Stimulated activated effector memory CD8-positive, alpha-beta T cell treated with anti-CD3 and anti-CD28 coated beads, Interleukin-12 subunit alpha, Interleukin-12 subunit beta, amount 100 ng/mL, for 72 hours (primary cell): ENCODE measurements around the gene USH1C.

Experiments used
- ATAC-seq: fragments of 150-1000 bp; cut with Tn5 transposase; 2 replicates; pipeline ENCODE4 v1.10.0; 2021
- DNase-seq, 2 donors: peaks; one replicate each; pipeline ENCODE4 v3.0.0; 2021 to 2022; ENCODE audit warnings: low spot score in 2 of 2
- H3K27ac Mint-ChIP-seq: one replicate; pipeline ENCODE4 v1.8.0; 2022; ENCODE audit warnings: mild to moderate bottlenecking, mixed read lengths
- H3K36me3 Mint-ChIP-seq: one replicate; pipeline ENCODE4 v1.8.0; 2022; ENCODE audit warnings: mild to moderate bottlenecking, mixed read lengths
- H3K4me1 Mint-ChIP-seq: one replicate; pipeline ENCODE4 v1.8.0; 2022; ENCODE audit warnings: mixed read lengths
- H3K4me3 Mint-ChIP-seq: one replicate; pipeline ENCODE4 v1.8.0; 2022; ENCODE audit warnings: mild to moderate bottlenecking, mixed read lengths
- H3K9me3 Mint-ChIP-seq: one replicate; pipeline ENCODE4 v1.8.0; 2022; ENCODE audit warnings: mixed read lengths

The USH1C gene

GRCh38 chr11:17527628-17527995 is 16.6 kb downstream of the USH1C start:
- no peaks in the 10 kb centered on the region for H3K9me3 Mint-ChIP-seq
- H3K4me1 Mint-ChIP-seq: no peaks in the 10 kb centered on the region
- no peak overlapping the region for H3K27ac Mint-ChIP-seq
- no peaks in the 10 kb centered on the region for H3K36me3 Mint-ChIP-seq
- H3K4me3 Mint-ChIP-seq: no peak overlapping the region
- DNase-seq (no peak), ATAC-seq (no peak)

DNA sequence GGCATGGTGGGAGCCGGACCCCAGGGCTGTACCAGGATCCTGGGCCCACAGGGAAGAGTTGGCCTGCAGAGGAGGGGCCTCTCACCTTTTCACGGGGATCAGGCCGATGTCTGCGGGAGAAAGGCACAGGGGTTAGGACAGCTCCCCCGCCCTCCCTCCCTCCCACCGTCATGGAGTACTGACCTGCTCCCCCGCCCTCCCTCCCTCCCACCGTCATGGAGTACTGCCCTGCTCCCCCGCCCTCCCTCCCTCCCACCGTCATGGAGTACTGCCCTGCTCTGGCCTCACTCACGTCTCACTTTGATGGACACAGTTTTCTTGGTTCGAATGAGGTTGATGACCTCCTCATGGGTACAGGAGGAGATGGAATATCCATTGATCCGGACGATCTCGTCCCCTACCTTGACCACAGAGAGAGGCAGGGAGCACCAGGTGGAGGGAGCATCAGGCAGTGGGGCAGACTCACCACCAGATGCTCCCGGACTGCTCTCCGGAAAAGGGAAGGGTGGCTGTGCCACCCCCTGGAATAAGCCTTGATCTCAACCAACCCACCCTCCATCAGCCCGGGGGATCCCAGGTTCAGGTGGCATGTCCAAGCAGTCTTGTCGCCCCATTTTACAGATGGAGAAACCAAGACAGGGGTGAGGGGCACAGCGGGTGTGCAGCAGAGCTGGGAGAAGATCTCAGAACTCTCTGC is 17.1 kb downstream of the USH1C start:
- DNase-seq (no peak), ATAC-seq (no peak)
- no peaks in the 10 kb centered on the region for H3K4me1 Mint-ChIP-seq
- no peak overlapping the region for H3K27ac Mint-ChIP-seq
- no peaks in the 10 kb centered on the region for H3K36me3 Mint-ChIP-seq
- no peak overlapping the region for H3K4me3 Mint-ChIP-seq
- H3K9me3 Mint-ChIP-seq: no peaks in the 10 kb centered on the region

DNA sequence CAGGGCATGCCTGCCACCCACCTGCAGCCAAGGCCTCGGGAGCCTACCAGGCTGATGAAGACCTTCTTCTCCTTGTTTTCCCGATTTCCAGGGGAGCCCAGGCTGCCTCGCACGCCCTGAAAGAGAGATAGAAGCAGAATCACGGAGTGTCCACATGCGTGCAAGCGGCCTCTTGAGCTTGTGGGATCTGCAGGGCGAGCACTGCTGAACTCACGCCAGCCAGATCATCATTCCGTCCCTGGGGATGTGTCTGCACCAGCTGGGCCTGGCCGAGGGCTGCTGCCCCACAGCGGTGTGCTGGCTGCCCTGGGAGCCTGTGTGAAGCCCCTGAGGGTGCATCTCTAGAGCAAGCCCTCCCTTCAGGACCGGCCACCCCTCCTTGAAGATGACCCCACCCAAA is 17.9 kb downstream of the USH1C start:
- ATAC-seq: no peak
- no peak for DNase-seq
- Mint-ChIP-seq H3K9me3 (no peaks in the 10 kb centered on the region), H3K4me1 (no peaks in the 10 kb centered on the region), H3K36me3 (no peaks in the 10 kb centered on the region), H3K4me3 (no peak overlapping the region), H3K27ac (no peak overlapping the region)

- DNase-seq (no peak), ATAC-seq (no peak)
- Mint-ChIP-seq H3K36me3 (no peaks in the 10 kb centered on the region), H3K9me3 (no peaks in the 10 kb centered on the region), H3K27ac (no peak overlapping the region), H3K4me1 (no peaks in the 10 kb centered on the region), H3K4me3 (no peak overlapping the region)
Measured at GRCh38 chr11:17525570-17525969, 18.6 kb downstream of the USH1C start.

GRCh38 chr11:17524221-17524620 is 20.0 kb downstream of the USH1C start:
- H3K9me3 Mint-ChIP-seq: no peaks in the 10 kb centered on the region
- H3K36me3 Mint-ChIP-seq: no peaks in the 10 kb centered on the region
- no peaks in the 10 kb centered on the region for H3K4me1 Mint-ChIP-seq
- no peak overlapping the region for H3K4me3 Mint-ChIP-seq
- DNase-seq (no peak), ATAC-seq (no peak)
- H3K27ac Mint-ChIP-seq: no peak overlapping the region

- no peak overlapping the region for H3K27ac Mint-ChIP-seq
- H3K36me3 Mint-ChIP-seq: no peaks in the 10 kb centered on the region
- DNase-seq: no peak
- no peak overlapping the region for H3K4me3 Mint-ChIP-seq
- ATAC-seq: no peak
- H3K4me1 Mint-ChIP-seq: no peaks in the 10 kb centered on the region
- H3K9me3 Mint-ChIP-seq: no peaks in the 10 kb centered on the region
Measured at GRCh38 chr11:17522655-17523054, 21.6 kb downstream of the USH1C start.

- Mint-ChIP-seq H3K9me3 (no peaks in the 10 kb centered on the region), H3K27ac (no peak overlapping the region), H3K36me3 (no peaks in the 10 kb centered on the region), H3K4me1 (no peaks in the 10 kb centered on the region), H3K4me3 (no peak overlapping the region)
- ATAC-seq: no peak
- DNase-seq: no peak
Measured at GRCh38 chr11:17521106-17521900, 22.9 kb downstream of the USH1C start.

DNA sequence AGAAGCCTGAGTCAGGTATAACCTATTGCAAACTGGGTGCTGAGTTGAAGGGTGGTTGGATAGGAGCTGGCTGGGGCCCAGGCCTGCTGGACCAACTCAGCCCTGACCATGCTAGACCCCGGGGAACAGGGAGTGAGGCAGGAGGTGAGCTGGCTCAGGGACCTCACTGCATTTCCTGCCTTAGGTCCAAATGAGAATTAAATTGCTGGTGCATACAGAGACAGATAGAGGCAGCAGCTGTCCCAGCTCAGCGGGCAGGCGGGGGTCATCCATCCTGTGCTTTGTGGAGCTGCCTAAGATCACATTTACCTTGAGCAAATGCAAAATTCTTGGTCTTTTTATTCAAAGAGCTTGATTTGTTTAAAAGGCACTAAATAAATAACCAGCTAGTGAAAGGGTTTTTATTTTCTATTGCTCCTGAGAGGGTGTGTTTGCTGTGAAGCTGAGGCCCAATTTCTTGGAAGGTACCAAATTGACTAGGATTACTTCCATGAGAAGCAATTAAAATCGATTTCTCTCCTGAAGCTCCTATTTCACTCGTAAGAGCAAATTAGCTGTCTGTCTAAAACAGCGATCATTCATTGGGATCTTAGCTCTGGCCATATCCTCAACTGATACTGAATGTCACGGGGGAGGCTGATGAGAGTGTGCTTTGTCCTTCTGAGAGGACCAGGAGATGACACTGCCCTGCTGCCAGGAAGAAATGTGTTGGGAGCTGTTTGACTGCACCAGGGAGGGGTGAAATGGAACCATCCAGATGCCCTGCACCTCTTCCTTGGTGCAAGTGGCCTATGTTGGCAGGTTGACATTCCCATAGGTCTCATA is 24.9 kb downstream of the USH1C start:
- Mint-ChIP-seq H3K4me1 (no peaks in the 10 kb centered on the region), H3K27ac (no peak overlapping the region), H3K4me3 (no peak overlapping the region), H3K36me3 (no peaks in the 10 kb centered on the region), H3K9me3 (no peaks in the 10 kb centered on the region)
- ATAC-seq: no peak
- no peak for DNase-seq

GRCh38 chr11:17518366-17518765 is 25.9 kb downstream of the USH1C start:
- Mint-ChIP-seq H3K36me3 (no peaks in the 10 kb centered on the region), H3K4me1 (peaks cover 5% of the 10 kb centered on the region), H3K4me3 (no peak overlapping the region), H3K27ac (no peak overlapping the region), H3K9me3 (no peaks in the 10 kb centered on the region)
- DNase-seq (no peak), ATAC-seq (no peak)

GRCh38 chr11:17517186-17517585 is 27.0 kb downstream of the USH1C start:
- ATAC-seq (no peak), DNase-seq (no peak)
- peaks cover 6% of the 10 kb centered on the region for H3K4me1 Mint-ChIP-seq
- H3K27ac Mint-ChIP-seq: no peak overlapping the region
- H3K4me3 Mint-ChIP-seq: no peak overlapping the region
- H3K36me3 Mint-ChIP-seq: no peaks in the 10 kb centered on the region
- H3K9me3 Mint-ChIP-seq: no peaks in the 10 kb centered on the region

GRCh38 chr11:17516551-17517150 is 27.6 kb downstream of the USH1C start:
- ATAC-seq (no peak), DNase-seq (no peak)
- Mint-ChIP-seq H3K36me3 (no peaks in the 10 kb centered on the region), H3K27ac (no peak overlapping the region), H3K4me1 (peaks cover 6% of the 10 kb centered on the region), H3K9me3 (no peaks in the 10 kb centered on the region), H3K4me3 (no peak overlapping the region)

GRCh38 chr11:17515443-17516176 is 28.6 kb downstream of the USH1C start:
- peaks cover 6% of the 10 kb centered on the region for H3K4me1 Mint-ChIP-seq
- H3K4me3 Mint-ChIP-seq: no peak overlapping the region
- no peaks in the 10 kb centered on the region for H3K9me3 Mint-ChIP-seq
- H3K27ac Mint-ChIP-seq: no peak overlapping the region
- no peak for ATAC-seq
- H3K36me3 Mint-ChIP-seq: no peaks in the 10 kb centered on the region
- no peak for DNase-seq

DNA sequence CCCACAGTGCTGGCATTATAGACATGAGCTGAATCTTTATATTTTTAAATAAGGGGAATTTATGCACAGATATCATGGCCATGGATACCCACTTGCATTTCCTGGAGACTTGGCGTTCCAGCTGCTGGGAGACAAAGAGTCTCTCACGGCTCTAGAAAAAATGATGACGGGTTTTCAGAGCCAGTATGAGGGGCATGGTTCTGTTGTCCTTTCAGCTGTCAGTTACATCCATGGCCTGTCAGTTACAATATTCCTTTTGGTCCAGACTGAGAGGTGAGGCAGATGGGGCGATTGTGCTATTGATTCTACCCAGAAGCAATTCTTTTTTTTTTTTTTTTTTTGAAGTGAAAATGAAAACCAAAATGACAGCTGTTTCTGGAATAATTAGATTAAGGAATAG is 29.7 kb downstream of the USH1C start:
- H3K36me3 Mint-ChIP-seq: no peaks in the 10 kb centered on the region
- ATAC-seq: no peak
- H3K9me3 Mint-ChIP-seq: no peaks in the 10 kb centered on the region
- no peak for DNase-seq
- no peak overlapping the region for H3K4me3 Mint-ChIP-seq
- H3K4me1 Mint-ChIP-seq: peaks cover 6% of the 10 kb centered on the region
- H3K27ac Mint-ChIP-seq: no peak overlapping the region

- Mint-ChIP-seq H3K27ac (no peak overlapping the region), H3K36me3 (no peaks in the 10 kb centered on the region), H3K9me3 (no peaks in the 10 kb centered on the region), H3K4me3 (no peak overlapping the region), H3K4me1 (peaks cover 6% of the 10 kb centered on the region)
- no peak for DNase-seq
- ATAC-seq: peak; percentile 78
Measured at GRCh38 chr11:17513853-17514252, 30.4 kb downstream of the USH1C start.

GRCh38 chr11:17512101-17512500 is 32.1 kb downstream of the USH1C start:
- Mint-ChIP-seq H3K27ac (no peak overlapping the region), H3K4me3 (no peak overlapping the region), H3K4me1 (peaks cover 6% of the 10 kb centered on the region), H3K36me3 (no peaks in the 10 kb centered on the region), H3K9me3 (no peaks in the 10 kb centered on the region)
- DNase-seq (no peak), ATAC-seq (no peak)
